Medulla oblongata (tissue), 1 donor: ENCODE results near the gene PI4KA.
"Not testable (repeated sequence)": the region's sequence is repeated elsewhere in the genome, so short reads cannot be mapped to it uniquely, and the experiment has no call there.

Experiments used
- DNase-seq: peaks from one replicate; pipeline ENCODE4 v3.0.0-alpha.2; 2015; ENCODE audit errors: extremely low spot score

The PI4KA gene

GRCh38 chr22:20858615-20859416 is at the start of gene PI4KA, which contains the start of gene SNAP29:
Gene PI4KA (minus strand): TSS chr22:20858811. CDS start chr22:20858725, 86 bp downstream.
Gene SNAP29 (plus strand): TSS chr22:20859007. CDS start chr22:20859111, 104 bp downstream.
- peak; percentile 98 for DNase-seq

GRCh38 chr22:20906387-20906767 is 47.8 kb upstream of the PI4KA start:
- DNase-seq, result no peak

DNA sequence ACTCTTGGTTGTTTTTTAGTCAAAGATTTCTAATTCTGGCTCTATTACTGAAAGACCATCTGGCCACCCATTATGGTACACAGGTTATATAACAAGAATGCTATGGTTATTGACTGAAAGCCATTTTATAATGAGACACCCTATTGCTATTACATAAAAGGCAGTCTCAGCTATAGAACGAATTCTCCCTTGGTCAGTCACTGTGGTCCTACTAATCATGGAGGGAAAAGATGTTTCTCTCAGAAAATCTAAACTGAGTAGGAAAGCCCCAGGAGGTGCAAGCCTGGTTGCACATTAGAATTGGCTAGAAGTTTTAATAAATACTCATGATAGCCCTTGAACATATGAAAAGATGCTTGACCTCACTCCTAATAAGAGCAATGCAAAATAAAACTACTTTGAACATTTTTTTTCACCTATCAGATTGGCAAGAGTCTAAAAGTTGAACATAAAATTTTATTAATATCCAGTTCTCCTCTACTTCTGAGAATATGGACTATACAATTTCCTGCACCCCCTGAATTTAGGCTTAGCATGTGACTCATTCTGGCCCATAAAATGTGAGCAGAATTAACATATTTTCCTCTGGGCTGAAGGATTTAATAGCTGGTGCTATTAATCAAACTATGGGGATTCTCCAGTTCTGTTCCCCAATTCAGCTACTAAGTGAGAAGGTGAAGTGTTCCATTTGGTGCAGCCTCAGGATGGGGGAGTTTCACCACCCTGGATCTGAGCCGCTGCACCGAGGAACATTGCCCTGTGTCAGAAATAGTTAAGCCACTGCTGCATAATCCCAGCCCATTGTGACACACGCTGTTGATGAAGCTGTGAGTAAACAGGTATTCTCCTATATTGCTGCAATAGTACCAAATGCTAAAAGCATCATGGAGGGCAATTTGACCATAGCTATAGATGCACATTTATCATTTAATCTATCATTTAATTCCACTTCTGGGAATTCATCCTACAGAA is 47.1 kb upstream of the PI4KA start:
- DNase-seq, result no peak

GRCh38 chr22:20904980-20905355 is 46.4 kb upstream of the PI4KA start:
- DNase-seq, result no peak

DNA sequence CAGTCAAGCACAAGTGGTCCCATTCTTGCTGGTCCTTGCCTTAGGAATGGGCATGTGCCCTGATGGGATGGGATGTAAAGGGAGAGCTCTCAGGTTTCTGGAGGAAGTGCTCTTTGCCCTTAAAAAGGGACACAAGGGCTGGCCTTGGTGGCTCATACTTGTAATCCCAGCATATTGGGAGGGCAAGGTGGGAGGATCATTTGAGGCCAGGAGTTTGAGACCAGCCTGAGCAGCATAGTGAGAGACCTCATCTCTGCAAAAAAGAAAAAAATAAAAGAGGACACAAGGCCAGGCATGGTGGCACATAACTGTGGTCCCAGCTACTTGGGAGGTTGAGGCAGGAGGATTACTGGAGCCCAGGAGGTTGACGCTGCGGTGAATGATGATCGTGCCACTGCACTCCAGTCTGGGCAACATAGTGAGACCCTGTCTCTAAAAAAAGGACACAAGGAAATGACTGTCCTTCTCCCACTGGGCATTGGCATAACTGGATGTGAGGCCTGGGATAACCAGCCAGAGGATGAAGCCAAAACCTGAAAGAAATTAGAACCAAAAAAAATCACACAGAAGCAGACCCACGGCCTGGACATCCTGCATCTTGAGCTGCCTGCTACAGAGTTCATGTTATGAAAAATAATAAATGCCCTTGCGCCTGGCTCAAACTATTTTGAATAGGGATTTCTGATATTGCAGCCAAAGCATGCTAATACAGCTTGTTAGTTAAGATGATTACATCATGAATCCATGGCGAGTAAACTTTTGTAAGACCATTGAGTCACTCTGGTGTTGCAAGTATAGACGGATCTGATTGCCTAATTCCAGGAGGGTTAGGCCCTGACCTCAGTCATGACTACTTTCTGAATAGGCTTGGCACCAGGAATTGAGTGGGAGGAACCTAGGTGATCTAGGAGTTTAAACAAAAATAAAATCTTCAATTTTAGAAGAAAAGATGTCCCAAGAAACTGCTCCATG is 45.7 kb upstream of the PI4KA start:
- no peak for DNase-seq

DNA sequence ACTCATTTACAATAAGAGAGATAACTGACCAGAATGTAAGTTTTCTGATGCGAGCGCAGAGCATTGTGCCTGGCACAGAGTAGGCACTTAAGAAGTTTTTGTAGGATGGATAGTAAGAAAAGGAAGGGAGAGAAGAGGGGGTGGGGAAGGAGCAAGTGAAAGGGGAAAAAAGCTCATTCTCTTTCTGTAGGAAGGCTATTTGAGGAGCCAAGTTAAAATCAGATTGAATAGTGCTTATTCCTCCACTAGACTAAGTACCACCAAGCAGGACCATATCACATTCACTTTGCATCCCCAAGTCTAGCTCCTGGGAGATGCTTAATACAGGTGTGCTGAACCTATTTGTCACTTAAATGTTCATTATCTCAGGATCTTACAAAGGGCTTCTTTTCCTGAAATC is 44.5 kb upstream of the PI4KA start:
- no peak for DNase-seq

DNA sequence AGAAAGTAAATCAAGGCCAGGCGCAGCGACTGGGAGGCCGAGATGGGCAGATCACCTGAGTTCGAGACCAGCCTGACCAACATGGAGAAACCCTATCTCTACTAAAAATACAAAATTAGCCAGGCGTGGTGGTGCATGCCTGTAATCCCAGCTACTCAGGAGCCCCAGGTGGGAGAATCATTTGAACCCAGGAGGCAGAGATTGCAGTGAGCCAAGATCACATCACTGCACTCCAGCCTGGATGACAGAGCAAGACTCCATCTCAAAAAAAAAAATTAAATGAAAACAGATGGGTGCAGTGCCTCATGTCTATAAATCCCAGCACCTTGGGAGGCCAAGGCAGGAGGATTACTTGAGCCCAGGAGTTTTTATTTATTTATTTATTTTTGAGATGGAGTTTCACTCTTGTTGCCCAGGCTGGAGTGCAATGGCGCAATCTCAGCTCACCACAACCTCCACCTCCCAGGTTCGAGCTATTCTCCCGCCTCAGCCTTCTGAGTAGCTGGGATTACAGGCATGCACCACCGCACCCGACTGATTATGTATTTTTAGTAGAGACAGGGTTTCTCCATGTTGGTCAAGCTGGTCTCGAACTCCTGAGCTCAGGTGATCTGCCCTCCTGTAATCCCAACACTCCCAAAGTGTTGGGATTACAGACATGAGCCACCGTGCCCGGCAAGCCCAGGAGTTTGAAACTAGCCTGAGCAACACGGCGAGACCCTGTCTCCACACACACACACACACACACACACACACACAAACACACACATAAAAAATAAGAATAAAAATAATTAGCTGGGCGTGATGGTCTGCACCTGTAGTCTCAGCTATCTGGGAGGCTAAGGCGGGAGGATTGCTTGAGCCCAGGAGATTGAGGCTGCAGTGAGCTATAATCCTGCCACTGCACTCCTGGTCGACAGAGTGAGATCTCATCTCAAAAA is 42.8 kb upstream of the PI4KA start:
- DNase-seq, result not testable (repeated sequence)

- DNase-seq, result no peak
These were observed 41.3 kb upstream of the PI4KA start for GRCh38 chr22:20899827-20900423.

- not testable (repeated sequence) for DNase-seq
These were observed 39.1 kb upstream of the PI4KA start for GRCh38 chr22:20897737-20898136.

DNA sequence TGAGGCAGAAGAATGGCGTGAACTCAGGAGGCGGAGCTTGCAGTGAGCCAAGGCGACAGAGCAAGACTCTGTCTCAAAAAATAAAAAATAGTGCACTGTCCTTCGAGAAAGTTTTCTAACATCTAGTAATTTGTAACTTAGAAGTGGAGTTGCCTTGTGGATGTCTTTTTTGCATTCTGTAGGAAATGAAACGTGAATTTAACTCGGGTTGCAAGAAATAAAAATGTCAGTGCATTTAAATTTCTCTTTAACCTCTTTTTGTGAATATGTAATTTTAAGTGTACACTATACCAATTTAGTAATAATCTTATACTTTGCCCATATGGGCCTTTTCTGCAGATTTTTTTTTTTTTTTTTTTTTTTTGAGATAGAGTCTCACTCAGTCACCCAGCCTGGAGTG is 32.4 kb upstream of the PI4KA start:
- no peak for DNase-seq

DNA sequence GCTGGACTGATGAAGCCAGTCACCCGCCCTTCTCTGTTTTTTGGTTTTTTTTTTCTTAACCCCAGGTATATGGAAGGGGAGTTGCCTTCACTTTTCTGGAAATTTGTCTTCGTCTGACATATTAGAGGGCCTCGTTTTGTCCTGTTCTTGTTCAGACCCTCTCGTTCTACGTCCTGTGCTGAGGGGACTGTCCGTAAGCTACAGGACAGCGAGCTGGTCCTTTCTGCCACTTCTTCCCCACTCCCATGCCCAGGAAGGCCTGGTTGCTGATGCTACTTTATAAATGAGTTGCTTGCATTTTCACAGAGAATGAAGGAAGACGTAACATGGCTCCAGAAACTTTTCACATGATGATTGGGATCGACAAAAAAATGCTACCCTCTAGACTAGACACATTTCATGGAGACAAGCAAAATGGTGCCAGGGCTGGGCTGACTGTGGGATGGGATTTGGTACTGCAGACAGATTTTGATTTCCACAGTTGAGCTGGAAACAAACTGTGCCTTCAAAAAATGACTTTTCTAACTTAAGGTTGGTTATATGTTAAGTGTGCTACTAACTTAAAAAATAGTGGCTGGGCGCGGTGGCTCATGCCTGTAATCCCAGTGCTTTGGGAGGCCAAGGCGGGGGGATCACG is 31.4 kb upstream of the PI4KA start:
- no peak for DNase-seq

- no peak for DNase-seq
These were observed 30.6 kb upstream of the PI4KA start for GRCh38 chr22:20889025-20889704.

- DNase-seq, result no peak
These were observed 28.8 kb upstream of the PI4KA start for GRCh38 chr22:20887375-20887774.

GRCh38 chr22:20885557-20886323 is 27.1 kb upstream of the PI4KA start:
- DNase-seq, result peak; percentile 82

DNA sequence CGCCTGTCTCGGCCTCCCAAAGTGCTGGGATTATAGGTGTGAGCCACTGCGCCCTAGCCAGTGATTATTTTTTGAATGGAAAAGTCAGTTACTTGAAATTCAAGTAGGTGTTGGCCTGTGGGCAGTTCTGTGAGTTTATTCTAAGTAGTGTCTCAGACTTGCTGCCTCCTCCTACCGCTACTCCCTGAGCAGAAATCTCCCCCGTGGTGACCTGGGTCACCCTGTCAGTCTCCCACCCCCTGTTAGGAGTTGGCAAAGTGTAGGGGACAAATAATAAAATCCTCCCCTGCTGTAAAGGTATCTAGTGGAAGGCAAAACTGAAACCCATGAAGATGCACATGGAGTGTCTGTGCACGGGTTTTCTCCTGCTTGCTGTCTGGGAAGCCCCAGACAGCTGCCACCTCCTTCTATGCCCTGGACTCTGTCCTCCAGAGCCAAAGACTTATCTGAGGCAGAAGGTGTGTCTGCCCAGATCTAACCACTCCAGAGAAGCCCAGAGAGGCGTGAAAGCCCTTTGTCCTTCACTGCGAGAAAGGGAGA is 26.5 kb upstream of the PI4KA start:
- DNase-seq, result no peak

DNA sequence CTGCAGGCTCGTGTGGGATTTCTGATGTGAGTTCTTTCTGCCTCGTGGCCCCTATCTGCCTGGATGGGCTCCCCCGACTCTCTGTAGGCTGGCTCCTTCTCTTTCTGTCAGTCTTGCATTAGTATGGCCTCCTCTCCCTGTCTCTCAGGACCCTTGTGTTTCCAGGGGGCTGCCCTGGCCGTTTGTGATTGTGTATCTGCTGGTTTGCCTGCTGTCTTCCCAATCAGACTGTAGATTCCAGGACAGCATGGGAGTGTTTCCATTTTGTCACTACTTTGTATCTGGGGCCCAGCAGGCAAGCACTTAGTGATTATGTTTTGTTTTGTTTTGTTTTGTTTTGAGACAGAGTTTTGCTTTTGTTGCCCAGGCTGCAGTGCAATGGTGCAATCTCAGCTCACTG is 25.8 kb upstream of the PI4KA start:
- no peak for DNase-seq

DNA sequence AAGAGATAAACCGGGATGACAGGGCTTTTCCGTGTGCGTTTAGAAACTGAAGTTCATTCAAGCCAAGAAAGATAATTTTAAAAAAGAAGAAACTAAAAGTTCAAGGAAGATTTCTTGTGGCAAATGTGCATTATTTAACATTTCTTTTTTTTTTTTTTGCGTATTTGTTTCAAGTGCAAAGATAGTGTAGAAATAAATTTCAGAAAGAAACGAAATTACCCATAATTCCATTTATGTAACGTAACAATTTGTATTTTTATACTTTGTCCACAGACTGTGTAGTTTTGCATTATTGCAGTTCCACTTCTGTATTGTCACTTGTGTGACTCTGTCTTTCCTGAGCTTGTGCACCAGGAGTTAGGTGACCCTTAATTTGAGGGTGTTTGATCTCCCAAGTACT is 24.2 kb upstream of the PI4KA start:
- DNase-seq, result no peak
